ENCODE measurements around the gene CLDN9. TPM values are rescaled to one million over a fixed set of nuclear protein-coding genes. Genes with fewer than 3 reads are reported as not detected.

CLDN9 gene
- total and polyA plus RNA-seq, 9 of the 15 experiments (the other 6 are each of a cell fraction or from before 2014, with no cell fraction given), result 0.12 to 0.44 (median 0.22) TPM; not detected in 4

GRCh38 chr16:3020247-3020603, 7.5 kb downstream of the CLDN9 start, which contains the start of gene TNFRSF12A (continued):
- TF ChIP-seq ZBTB11 (CRISPR knock-in tag; IDR thresholded peaks at IDR 0.05), result 0 out of 6 replicates have a peak, but pooled peaks of 1 of the 3 experiments have one; percentile 55
- TF ChIP-seq MNT (conservative IDR thresholded peaks at IDR 0.05), result peak; percentile 52 to 61
- TF ChIP-seq RBFOX2 (IDR thresholded peaks at IDR 0.05; ENCODE audit: low read depth, low read length), result peak; percentile 88
- TF ChIP-seq ADNP (tag; IDR thresholded peaks at IDR 0.05), result no peak
- no peak for TF ChIP-seq E2F5 (CRISPR knock-in tag; IDR thresholded peaks at IDR 0.05)
- no peak for TF ChIP-seq HDGF (IDR thresholded peaks at IDR 0.05)
- TF ChIP-seq CREM (IDR thresholded peaks at IDR 0.05; ENCODE audit: low read depth), result 0 out of 2 replicates have a peak, but pooled peaks have one; percentile 49
- TF ChIP-seq SRSF7 (optimal IDR thresholded peaks at IDR 0.05; ENCODE audit: low read depth, low read length), result no peak
